Liver (tissue), 3 donors: ENCODE data around the gene CNPY4.

ENCODE experiments used
- ATF3 ChIP-seq: IDR thresholded peaks from 2 replicates; pipeline ENCODE4 v1.6.1; 2016; ENCODE audit warnings: antibody characterized with exemption
- CTCF ChIP-seq: fragments of 150-350 bp; IDR thresholded peaks from 2 replicates; pipeline ENCODE4 v1.5.1; 2017; ENCODE audit warnings: improper control_type of control experiment, low read depth, low read length; ENCODE audit not compliant: missing input control
- EGR1 ChIP-seq, 2 donors: IDR thresholded peaks; 2 replicates each; pipeline ENCODE4 v1.6.1; 2016 to 2018; ENCODE audit warnings: antibody characterized with exemption in 2 of 2, low read depth in 2 of 2
- FOXA1 ChIP-seq: IDR thresholded peaks from 2 replicates; pipeline ENCODE4 v1.6.1; 2016; ENCODE audit warnings: antibody characterized with exemption
- FOXA2 ChIP-seq: IDR thresholded peaks from 2 replicates; pipeline ENCODE4 v1.6.1; 2016; ENCODE audit warnings: antibody characterized with exemption
- JUND ChIP-seq, 2 donors: IDR thresholded peaks; 2 replicates each; pipeline ENCODE4 v1.6.1; 2016; ENCODE audit warnings: antibody characterized with exemption in 2 of 2
- MAX ChIP-seq: IDR thresholded peaks from 2 replicates; pipeline ENCODE4 v1.6.1; 2016; ENCODE audit warnings: antibody characterized with exemption
- REST ChIP-seq: IDR thresholded peaks from 2 replicates; pipeline ENCODE4 v1.6.1; 2016; ENCODE audit warnings: antibody characterized with exemption, mild to moderate bottlenecking
- SP1 ChIP-seq: IDR thresholded peaks from 2 replicates; pipeline ENCODE4 v1.6.1; 2018; ENCODE audit warnings: antibody characterized with exemption, mild to moderate bottlenecking
- ZBTB33 ChIP-seq: IDR thresholded peaks from 2 replicates; pipeline ENCODE4 v1.6.1; 2016; ENCODE audit warnings: antibody characterized with exemption
- donor health status: healthy.
- donor health status: healthy.

GRCh38 chr7:100082978-100083377 is 36.5 kb upstream of the CNPY4 start:
- TF ChIP-seq CTCF (no peak), MAX (no peak), ZBTB33 (no peak), FOXA2 (no peak), FOXA1 (no peak), REST (no peak), ATF3 (no peak), EGR1 (IDR thresholded peaks at IDR 0.05; ENCODE audit: low read depth in 2 of 2) (no peak), SP1 (no peak), JUND (IDR thresholded peaks at IDR 0.05) (no peak)
